Measurements from ENCODE around the gene PTPRT. TPM values are rescaled to one million over a fixed set of nuclear protein-coding genes. Genes with fewer than 3 reads are reported as not detected.

Gene PTPRT
- total and polyA plus RNA-seq, 2 of the 4 experiments (the other 2 are of a cell fraction) = not detected

DNA sequence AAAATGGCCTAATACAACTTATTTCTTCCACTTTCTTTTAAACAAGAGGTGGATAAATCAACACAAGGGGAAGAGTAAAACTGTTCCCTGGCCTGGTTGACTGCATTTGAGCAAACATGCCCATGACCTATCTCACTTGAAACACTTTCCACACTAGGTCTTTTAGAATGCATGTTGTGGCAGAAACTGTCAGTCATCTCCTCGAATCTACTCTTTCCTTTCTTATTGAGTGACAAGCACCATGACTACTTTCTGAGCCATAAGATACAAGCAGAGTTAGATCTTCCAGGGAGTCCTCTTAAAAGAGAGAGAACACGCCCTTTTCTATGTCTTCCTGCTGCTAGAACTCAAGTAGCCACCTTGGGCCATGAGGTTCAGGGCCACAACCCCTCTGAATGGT lies 66.5 kb downstream of the PTPRT start:
- Histone ChIP-seq H3K4me1 (ENCODE audit: control insufficient read depth, insufficient read depth, low read length) (no peaks in the 10 kb centered on the region), H3K14ac (replicated peaks; ENCODE audit: low read depth, low read length) (no peak overlapping the region), H4K91ac (ENCODE audit: insufficient read depth, low read depth, low read length) (no peak overlapping the region), H4K8ac (ENCODE audit: low read depth in 2 of 2, low read length in 2 of 2) (no peak overlapping the region), H3K56ac (ENCODE audit: extremely low read depth, insufficient read depth, low read length) (no peak overlapping the region), H3K27me3 (ENCODE audit: control insufficient read depth, insufficient read depth, low read length) (no peaks in the 10 kb centered on the region), H2AK5ac (ENCODE audit: low read depth, low read length) (no peak overlapping the region), H3K4me3 (ENCODE audit: insufficient read depth, low read depth, low read length) (no peak overlapping the region), H3K4me2 (ENCODE audit: low read depth, low read length) (no peak overlapping the region), H2BK120ac (ENCODE audit: low read depth, low read length) (no peak overlapping the region), H3K9me3 (ENCODE audit: control insufficient read depth, insufficient read depth, low read length) (peaks cover 12% of the 10 kb centered on the region), H4K5ac (ENCODE audit: low read depth, low read length) (no peak overlapping the region), H2BK20ac (ENCODE audit: low read depth, low read length) (no peak overlapping the region), H3K9me1 (ENCODE audit: insufficient read depth, low read length) (no peaks in the 10 kb centered on the region), H3K27ac (ENCODE audit: insufficient read depth, low read length) (no peak overlapping the region), H2AFZ (replicated peaks; ENCODE audit: low read length, poor library complexity) (no peak overlapping the region), H3K36me3 (ENCODE audit: control insufficient read depth, insufficient read depth, low read length) (no peaks in the 10 kb centered on the region), H3K9ac (ENCODE audit: low read depth, low read length) (no peak overlapping the region), H3K18ac (ENCODE audit: low read depth, low read length) (no peak overlapping the region), H4K20me1 (ENCODE audit: insufficient read depth, low read length) (no peaks in the 10 kb centered on the region), H2AK9ac (replicated peaks; ENCODE audit: low read depth, low read length, poor library complexity) (no peak overlapping the region), H3K4ac (ENCODE audit: low read depth, low read length) (no peak overlapping the region), H3K23ac (ENCODE audit: low read depth, low read length) (no peak overlapping the region), H2BK5ac (ENCODE audit: low read depth, low read length, poor library complexity, severe bottlenecking) (no peak overlapping the region), H2BK15ac (ENCODE audit: low read depth, low read length) (no peak overlapping the region), H3K79me1 (ENCODE audit: low read depth in 1 of 2, low read length in 2 of 2) (no peaks in the 10 kb centered on the region)
- WGBS, 2 experiments (ENCODE audit: extremely low coverage in 2 of 2, insufficient read length in 1 of 2) = no CpG with 5 or more reads among the region's 2 CpGs
- CTCF ChIA-PET = no interaction called here
- no TSS peak for BruUV-seq (replicated peaks)
- DNase-seq (no peak), ATAC-seq (ENCODE audit: low read depth) (no peak)
- in situ Hi-C loops (cut with MboI; ENCODE audit: low sequenced_read_pairs) (no loop called here), intact Hi-C loops (cut with micrococcal nuclease) (no loop called here), dilution Hi-C loops (cut with HindIII; ENCODE audit: low sequenced_read_pairs, unreplicated experiment) (no loop called here)
- no peak for TF ChIP-seq BHLHE40 (IDR thresholded peaks at IDR 0.05; ENCODE audit: low read depth, low read length)
- no peak for TF ChIP-seq RCOR1 (IDR thresholded peaks at IDR 0.05; ENCODE audit: insufficient replicate concordance, low read length)
- no peak for TF ChIP-seq RFX5 (IDR thresholded peaks at IDR 0.05; ENCODE audit: low read depth, low read length)
- no peak for TF ChIP-seq RAD21 (IDR thresholded peaks at IDR 0.05; ENCODE audit: low read length)
- TF ChIP-seq, protein P1, sequence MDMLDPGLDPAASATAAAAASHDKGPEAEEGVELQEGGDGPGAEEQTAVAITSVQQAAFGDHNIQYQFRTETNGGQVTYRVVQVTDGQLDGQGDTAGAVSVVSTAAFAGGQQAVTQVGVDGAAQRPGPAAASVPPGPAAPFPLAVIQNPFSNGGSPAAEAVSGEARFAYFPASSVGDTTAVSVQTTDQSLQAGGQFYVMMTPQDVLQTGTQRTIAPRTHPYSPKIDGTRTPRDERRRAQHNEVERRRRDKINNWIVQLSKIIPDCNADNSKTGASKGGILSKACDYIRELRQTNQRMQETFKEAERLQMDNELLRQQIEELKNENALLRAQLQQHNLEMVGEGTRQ (IDR thresholded peaks at IDR 0.05; ENCODE audit: low read depth, low read length) = no peak
- TF ChIP-seq NFE2L2 (IDR thresholded peaks at IDR 0.05; ENCODE audit: low read depth, low read length) = no peak
- TF ChIP-seq, protein P2, sequence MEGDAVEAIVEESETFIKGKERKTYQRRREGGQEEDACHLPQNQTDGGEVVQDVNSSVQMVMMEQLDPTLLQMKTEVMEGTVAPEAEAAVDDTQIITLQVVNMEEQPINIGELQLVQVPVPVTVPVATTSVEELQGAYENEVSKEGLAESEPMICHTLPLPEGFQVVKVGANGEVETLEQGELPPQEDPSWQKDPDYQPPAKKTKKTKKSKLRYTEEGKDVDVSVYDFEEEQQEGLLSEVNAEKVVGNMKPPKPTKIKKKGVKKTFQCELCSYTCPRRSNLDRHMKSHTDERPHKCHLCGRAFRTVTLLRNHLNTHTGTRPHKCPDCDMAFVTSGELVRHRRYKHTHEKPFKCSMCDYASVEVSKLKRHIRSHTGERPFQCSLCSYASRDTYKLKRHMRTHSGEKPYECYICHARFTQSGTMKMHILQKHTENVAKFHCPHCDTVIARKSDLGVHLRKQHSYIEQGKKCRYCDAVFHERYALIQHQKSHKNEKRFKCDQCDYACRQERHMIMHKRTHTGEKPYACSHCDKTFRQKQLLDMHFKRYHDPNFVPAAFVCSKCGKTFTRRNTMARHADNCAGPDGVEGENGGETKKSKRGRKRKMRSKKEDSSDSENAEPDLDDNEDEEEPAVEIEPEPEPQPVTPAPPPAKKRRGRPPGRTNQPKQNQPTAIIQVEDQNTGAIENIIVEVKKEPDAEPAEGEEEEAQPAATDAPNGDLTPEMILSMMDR (conservative IDR thresholded peaks at IDR 0.05; ENCODE audit: low read depth, low read length) = no peak
- TF ChIP-seq CEBPB (IDR thresholded peaks at IDR 0.05; ENCODE audit: low read depth, low read length) = no peak
- no peak for TF ChIP-seq FOS (IDR thresholded peaks at IDR 0.05; ENCODE audit: low read depth, low read length)
- TF ChIP-seq, protein P3, sequence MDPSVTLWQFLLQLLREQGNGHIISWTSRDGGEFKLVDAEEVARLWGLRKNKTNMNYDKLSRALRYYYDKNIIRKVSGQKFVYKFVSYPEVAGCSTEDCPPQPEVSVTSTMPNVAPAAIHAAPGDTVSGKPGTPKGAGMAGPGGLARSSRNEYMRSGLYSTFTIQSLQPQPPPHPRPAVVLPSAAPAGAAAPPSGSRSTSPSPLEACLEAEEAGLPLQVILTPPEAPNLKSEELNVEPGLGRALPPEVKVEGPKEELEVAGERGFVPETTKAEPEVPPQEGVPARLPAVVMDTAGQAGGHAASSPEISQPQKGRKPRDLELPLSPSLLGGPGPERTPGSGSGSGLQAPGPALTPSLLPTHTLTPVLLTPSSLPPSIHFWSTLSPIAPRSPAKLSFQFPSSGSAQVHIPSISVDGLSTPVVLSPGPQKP (IDR thresholded peaks at IDR 0.05; ENCODE audit: borderline replicate concordance, low read depth, low read length) = no peak
- no peak for TF ChIP-seq MAFK (IDR thresholded peaks at IDR 0.05; ENCODE audit: low read depth, low read length)
- TF ChIP-seq MXI1 (IDR thresholded peaks at IDR 0.05; ENCODE audit: borderline replicate concordance, low read depth, low read length) = no peak
- POLR2A ChIA-PET (ENCODE audit: unreplicated experiment) = no interaction called here

Measured in IMR-90 (cell line).